DOHH2 (cell line): Measurements from ENCODE around the gene HAUS3.

ENCODE experiments used
- EZH2phosphoT487 ChIP-seq: fragments of 200-600 bp; sonication (generic); IDR thresholded peaks from 2 replicates; pipeline ENCODE4 v1.6.1; 2017; ENCODE audit warnings: borderline replicate concordance, mild to moderate bottlenecking, antibody characterized with exemption, low read length, moderate library complexity, mixed read lengths
- TF ChIP-seq, protein P1 (sequence below): fragments of 200-600 bp; sonication (generic); IDR thresholded peaks from one replicate; pipeline ENCODE4 v1.5.1; 2014; ENCODE audit warnings: antibody characterized with exemption, mild to moderate bottlenecking, low read depth, low read length; ENCODE audit not compliant: poor library complexity, severe bottlenecking

- TF ChIP-seq, protein P1, sequence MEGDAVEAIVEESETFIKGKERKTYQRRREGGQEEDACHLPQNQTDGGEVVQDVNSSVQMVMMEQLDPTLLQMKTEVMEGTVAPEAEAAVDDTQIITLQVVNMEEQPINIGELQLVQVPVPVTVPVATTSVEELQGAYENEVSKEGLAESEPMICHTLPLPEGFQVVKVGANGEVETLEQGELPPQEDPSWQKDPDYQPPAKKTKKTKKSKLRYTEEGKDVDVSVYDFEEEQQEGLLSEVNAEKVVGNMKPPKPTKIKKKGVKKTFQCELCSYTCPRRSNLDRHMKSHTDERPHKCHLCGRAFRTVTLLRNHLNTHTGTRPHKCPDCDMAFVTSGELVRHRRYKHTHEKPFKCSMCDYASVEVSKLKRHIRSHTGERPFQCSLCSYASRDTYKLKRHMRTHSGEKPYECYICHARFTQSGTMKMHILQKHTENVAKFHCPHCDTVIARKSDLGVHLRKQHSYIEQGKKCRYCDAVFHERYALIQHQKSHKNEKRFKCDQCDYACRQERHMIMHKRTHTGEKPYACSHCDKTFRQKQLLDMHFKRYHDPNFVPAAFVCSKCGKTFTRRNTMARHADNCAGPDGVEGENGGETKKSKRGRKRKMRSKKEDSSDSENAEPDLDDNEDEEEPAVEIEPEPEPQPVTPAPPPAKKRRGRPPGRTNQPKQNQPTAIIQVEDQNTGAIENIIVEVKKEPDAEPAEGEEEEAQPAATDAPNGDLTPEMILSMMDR, result no peak
- no peak for TF ChIP-seq EZH2phosphoT487
These were observed 47.4 kb downstream of the HAUS3 start for GRCh38 chr4:2194496-2194895.
